ENCODE data around the gene ACSS2. TPM values are rescaled to one million over a fixed set of nuclear protein-coding genes. Genes with fewer than 3 reads are reported as not detected.

ACSS2 gene
- total RNA-seq, 1 donor from 2014 or later = 156 TPM

DNA sequence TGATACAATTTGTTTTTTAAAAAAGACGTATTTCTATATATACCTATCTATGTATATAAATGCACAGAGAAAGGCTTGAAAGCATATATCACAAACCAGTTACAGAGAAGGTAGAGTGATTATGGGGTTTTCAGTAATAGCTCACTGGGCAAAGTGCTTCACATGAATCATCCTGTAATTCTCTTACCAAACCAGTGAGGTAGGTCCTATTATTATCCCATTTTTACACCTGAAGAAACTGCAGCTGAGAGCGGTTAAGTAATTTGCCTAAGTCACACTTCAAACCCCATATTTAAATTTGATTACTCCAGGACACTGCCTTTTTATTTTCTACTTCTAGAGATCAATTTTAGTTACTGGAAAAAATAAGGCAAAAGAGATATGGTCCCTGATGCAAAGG is 74.8 kb downstream of the ACSS2 start:
- no peak for DNase-seq (ENCODE audit: low spot score in 2 of 2)
- H3K4me3 ChIP-seq = no peak overlapping the region
- H3K4me1 ChIP-seq = peaks cover 4 to 5% of the 10 kb centered on the region in 2 donors
- H3K27me3 ChIP-seq = no peaks in the 10 kb centered on the region
- TF ChIP-seq, protein P1, sequence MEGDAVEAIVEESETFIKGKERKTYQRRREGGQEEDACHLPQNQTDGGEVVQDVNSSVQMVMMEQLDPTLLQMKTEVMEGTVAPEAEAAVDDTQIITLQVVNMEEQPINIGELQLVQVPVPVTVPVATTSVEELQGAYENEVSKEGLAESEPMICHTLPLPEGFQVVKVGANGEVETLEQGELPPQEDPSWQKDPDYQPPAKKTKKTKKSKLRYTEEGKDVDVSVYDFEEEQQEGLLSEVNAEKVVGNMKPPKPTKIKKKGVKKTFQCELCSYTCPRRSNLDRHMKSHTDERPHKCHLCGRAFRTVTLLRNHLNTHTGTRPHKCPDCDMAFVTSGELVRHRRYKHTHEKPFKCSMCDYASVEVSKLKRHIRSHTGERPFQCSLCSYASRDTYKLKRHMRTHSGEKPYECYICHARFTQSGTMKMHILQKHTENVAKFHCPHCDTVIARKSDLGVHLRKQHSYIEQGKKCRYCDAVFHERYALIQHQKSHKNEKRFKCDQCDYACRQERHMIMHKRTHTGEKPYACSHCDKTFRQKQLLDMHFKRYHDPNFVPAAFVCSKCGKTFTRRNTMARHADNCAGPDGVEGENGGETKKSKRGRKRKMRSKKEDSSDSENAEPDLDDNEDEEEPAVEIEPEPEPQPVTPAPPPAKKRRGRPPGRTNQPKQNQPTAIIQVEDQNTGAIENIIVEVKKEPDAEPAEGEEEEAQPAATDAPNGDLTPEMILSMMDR (IDR thresholded peaks at IDR 0.05) = no peak
- peaks cover 0 to 4% of the 10 kb centered on the region in 2 donors for H3K36me3 ChIP-seq
- intact Hi-C loops (cut with DNase I) = no loop called here
- no peak overlapping the region for H3K27ac ChIP-seq
- no peaks in the 10 kb centered on the region for H3K9me3 ChIP-seq

DNA sequence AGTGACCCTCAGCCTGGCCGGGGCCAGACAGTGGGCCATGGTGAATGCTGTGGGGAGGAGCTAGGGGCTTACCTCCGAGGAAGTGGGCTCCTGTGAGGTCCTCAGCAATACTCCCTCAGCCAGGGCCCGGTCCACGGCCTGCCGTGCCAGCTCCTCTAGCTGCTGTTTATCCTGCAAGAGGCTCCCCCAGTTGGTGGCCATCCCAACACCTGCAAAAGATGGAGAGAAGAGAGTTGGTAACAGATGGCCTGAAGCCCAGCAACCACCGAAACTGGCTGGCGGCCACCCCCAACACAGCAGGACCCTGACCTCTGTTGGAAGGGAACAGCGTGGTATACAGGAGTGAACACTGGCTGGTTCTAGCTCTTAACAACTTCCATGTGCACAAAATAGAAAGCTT is 75.2 kb downstream of the ACSS2 start:
- TF ChIP-seq, protein P1 (IDR thresholded peaks at IDR 0.05) = no peak
- intact Hi-C loops (cut with DNase I) = no loop called here

DNA sequence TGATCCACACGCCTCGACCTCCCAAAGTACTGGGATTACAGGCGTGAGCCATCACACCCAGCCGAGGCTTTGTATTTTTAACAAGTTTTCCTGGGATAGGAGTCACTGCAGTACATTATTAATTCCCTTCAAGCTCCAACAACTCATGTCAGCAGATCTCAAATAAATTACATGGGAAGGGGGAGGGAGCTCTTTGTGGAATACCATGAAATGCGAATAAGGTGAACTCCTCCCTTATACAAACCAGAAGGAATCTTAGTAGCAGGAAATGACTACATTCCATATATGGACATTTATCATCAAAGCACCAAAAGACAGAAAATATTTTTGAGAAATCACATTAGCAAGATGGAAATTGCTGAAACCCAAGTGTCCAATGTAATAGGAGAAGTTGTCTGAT is 76.3 kb downstream of the ACSS2 start:
- H3K36me3 ChIP-seq = peaks cover 0 to 4% of the 10 kb centered on the region in 2 donors
- H3K27me3 ChIP-seq = no peaks in the 10 kb centered on the region
- no peak overlapping the region for H3K27ac ChIP-seq
- intact Hi-C loops (cut with DNase I) = no loop called here
- TF ChIP-seq, protein P1 (IDR thresholded peaks at IDR 0.05) = no peak
- no peak overlapping the region for H3K4me3 ChIP-seq
- no peaks in the 10 kb centered on the region for H3K9me3 ChIP-seq
- peaks cover 4 to 5% of the 10 kb centered on the region in 2 donors for H3K4me1 ChIP-seq
- no peak for DNase-seq (ENCODE audit: low spot score in 2 of 2)

More for the DNA sequence above, 75.2 kb downstream of the ACSS2 start:
- no peak for DNase-seq (ENCODE audit: low spot score in 2 of 2)
- Histone ChIP-seq H3K4me3 (no peak overlapping the region), H3K9me3 (no peaks in the 10 kb centered on the region), H3K4me1 (peaks cover 4 to 5% of the 10 kb centered on the region in 2 donors), H3K36me3 (peaks cover 0 to 4% of the 10 kb centered on the region in 2 donors), H3K27ac (no peak overlapping the region), H3K27me3 (no peaks in the 10 kb centered on the region)

DNA sequence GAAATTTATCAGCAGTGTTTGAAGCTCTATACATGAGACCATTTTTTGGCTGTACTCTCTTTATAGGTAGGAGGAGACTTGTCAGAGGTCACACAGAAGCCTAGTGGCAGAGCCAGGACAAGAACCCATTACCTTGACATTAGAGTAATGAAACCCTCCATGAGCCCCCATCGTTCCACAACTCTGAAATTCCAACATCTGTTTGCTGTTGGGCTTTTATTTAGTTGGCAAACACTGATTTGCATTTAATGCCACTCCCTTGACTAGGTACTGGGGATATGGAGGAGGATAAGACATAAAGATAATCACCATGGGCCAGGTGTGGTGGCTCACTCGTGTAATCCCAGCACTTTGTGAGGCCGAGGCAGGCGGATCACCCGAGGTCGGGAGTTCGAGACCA is 77.5 kb downstream of the ACSS2 start:
- TF ChIP-seq, protein P1 (IDR thresholded peaks at IDR 0.05) = no peak
- Histone ChIP-seq H3K27me3 (no peaks in the 10 kb centered on the region), H3K9me3 (no peaks in the 10 kb centered on the region), H3K4me1 (peaks cover 4 to 5% of the 10 kb centered on the region in 2 donors), H3K27ac (no peak overlapping the region), H3K4me3 (no peak overlapping the region), H3K36me3 (peaks cover 0 to 4% of the 10 kb centered on the region in 2 donors)
- DNase-seq (ENCODE audit: low spot score in 2 of 2) = no peak
- intact Hi-C loops (cut with DNase I) = loop anchor here (2.0 kb wide), 2 partner anchors 31 to 139 kb away; partner anchors contain the start of gene TRPC4AP

DNA sequence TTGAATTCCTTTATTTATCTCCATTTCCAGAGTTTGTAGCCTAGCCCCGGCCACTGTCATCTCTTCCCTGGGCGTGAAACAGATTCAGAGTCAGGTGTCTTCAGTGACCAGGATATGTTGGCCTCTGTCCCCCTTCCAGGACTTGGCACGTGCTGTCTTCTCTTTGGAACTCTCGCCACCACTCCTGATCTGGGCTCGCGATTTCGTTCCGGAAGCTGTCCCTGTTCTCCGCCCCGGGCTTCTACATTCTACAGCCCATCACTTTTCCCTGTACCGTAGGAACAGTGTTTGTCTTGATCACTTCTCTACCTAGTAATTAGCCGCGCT is 78.5 kb downstream of the ACSS2 start:
- H3K36me3 ChIP-seq = peaks cover 0 to 4% of the 10 kb centered on the region in 2 donors
- TF ChIP-seq, protein P1 (IDR thresholded peaks at IDR 0.05) = no peak
- intact Hi-C loops (cut with DNase I) = loop anchor here (1.0 to 5.0 kb wide), 4 partner anchors 32 to 138 kb away; partner anchors contain the start of genes NCOA6 and TRPC4AP
- peak overlapping the region; percentile 89 to 91 for H3K27ac ChIP-seq
- H3K27me3 ChIP-seq = no peaks in the 10 kb centered on the region
- H3K9me3 ChIP-seq = no peaks in the 10 kb centered on the region
- DNase-seq (ENCODE audit: low spot score in 2 of 2) = no peak
- H3K4me3 ChIP-seq = peak overlapping the region; percentile 60 to 74
- H3K4me1 ChIP-seq = peaks cover 4 to 5% of the 10 kb centered on the region in 2 donors
